ENCODE data around the gene HEATR9. TPM values are rescaled to one million over a fixed set of nuclear protein-coding genes. Genes with fewer than 3 reads are reported as not detected.

Gene HEATR9
- polyA plus RNA-seq, 2 of the 4 experiments (the other 2 are of a cell fraction) = not detected

GRCh38 chr17:35900708-35901480 lies 32.2 kb upstream of the HEATR9 start:
- FAIRE-seq (no peak), DNase-seq (ENCODE audit: low read depth in 1 of 2, low spot score in 1 of 2) (no peak), ATAC-seq (peak in 1 of 2 experiments; percentile 37; a peak in 3 of 6 replicates)
- no peak for TF ChIP-seq HOXA7 (CRISPR knock-in tag; IDR thresholded peaks at IDR 0.05)
- TF ChIP-seq KDM5A (IDR thresholded peaks at IDR 0.05) = no peak
- no peak for TF ChIP-seq POLR2A (IDR thresholded peaks at IDR 0.05; ENCODE audit: low read length)
- no peak for TF ChIP-seq CEBPB (IDR thresholded peaks at IDR 0.05)
- TF ChIP-seq CTCF (IDR thresholded peaks at IDR 0.05) = no peak
- no peak for TF ChIP-seq BHLHE40 (IDR thresholded peaks at IDR 0.05; ENCODE audit: low read depth, low read length)
- TF ChIP-seq RFX5 (IDR thresholded peaks at IDR 0.05) = no peak
- no peak for TF ChIP-seq NPAS2 (CRISPR knock-in tag; IDR thresholded peaks at IDR 0.05; ENCODE audit: borderline replicate concordance)
- TF ChIP-seq HEYL (CRISPR knock-in tag; IDR thresholded peaks at IDR 0.05) = no peak
- TF ChIP-seq REST (IDR thresholded peaks at IDR 0.05) = no peak
- no peak for TF ChIP-seq TFCP2L1 (CRISPR knock-in tag; IDR thresholded peaks at IDR 0.05)
- TF ChIP-seq CHD2 (IDR thresholded peaks at IDR 0.05; ENCODE audit: low read length, partially characterized antibody) = no peak
- no peak for TF ChIP-seq RARB (CRISPR knock-in tag; IDR thresholded peaks at IDR 0.05)
- TF ChIP-seq HOXB13 (CRISPR knock-in tag; IDR thresholded peaks at IDR 0.05; ENCODE audit: low read depth) = no peak
- TF ChIP-seq E2F6 (IDR thresholded peaks at IDR 0.05; ENCODE audit: borderline replicate concordance, low read depth) = no peak
- TF ChIP-seq POLR2AphosphoS2 (conservative IDR thresholded peaks at IDR 0.05; ENCODE audit: low read length) = no peak
- no peak for TF ChIP-seq FOXS1 (CRISPR knock-in tag; IDR thresholded peaks at IDR 0.05)
- no peak for TF ChIP-seq PBX3 (IDR thresholded peaks at IDR 0.05)
- no peak for TF ChIP-seq ELK1 (IDR thresholded peaks at IDR 0.05; ENCODE audit: low read depth, low read length)
- CTCF ChIA-PET = interaction anchor here (0.7 to 2.1 kb wide), 7 partner anchors 9 to 742 kb away, joined by 3 to 6 read pairs (median 3); no protein-coding TSS in a partner anchor
- Histone ChIP-seq H3K27ac (no peak overlapping the region), H3K4me2 (0 out of 3 replicates have a peak overlapping the region, but pooled peaks have one; percentile 14), H3K4me1 (peaks cover 20% of the 10 kb centered on the region), H3K9me3 (no peaks in the 10 kb centered on the region), H3K4me3 (no peak overlapping the region)
- POLR2A ChIA-PET = no interaction called here
- 49% methylated on average over 11 of the region's 11 CpGs for WGBS (ENCODE audit: missing lambda C conversion rate)
